ENCODE results near the gene TXNDC8.

Gene TXNDC8

GRCh38 chr9:110257097-110257841 is 80.4 kb downstream of the TXNDC8 start:
- Histone ChIP-seq H3K9me3 (ENCODE audit: control insufficient read depth, insufficient read depth, low read depth, low read length) (no peaks in the 10 kb centered on the region), H3K36me3 (ENCODE audit: control insufficient read depth, insufficient read depth, low read length) (0 out of 2 replicates have a peak, but pooled peaks cover 4% of the 10 kb centered on the region), H3K27ac (ENCODE audit: low read depth, low read length) (peak overlapping the region; percentile 5; the same call in 1 of the 2 replicates), H3K9ac (ENCODE audit: low read length) (peak overlapping the region; percentile 83), H3K4me1 (ENCODE audit: control insufficient read depth, insufficient read depth, low read length) (peaks cover 30% of the 10 kb centered on the region), H3K4me3 (ENCODE audit: low read depth, low read length) (peak overlapping the region; percentile 98), H3K27me3 (ENCODE audit: control insufficient read depth, insufficient read depth, low read length) (no peaks in the 10 kb centered on the region)

GRCh38 chr9:110256380-110257096 is 81.1 kb downstream of the TXNDC8 start, which contains the start of gene TXN:
TXN (minus strand) TSS chr9:110256507; CDS start chr9:110256435, 72 bp downstream.
- Histone ChIP-seq H3K4me3 (ENCODE audit: low read depth, low read length) (peak within 1 kb of the TSS; percentile 98), H3K27me3 (ENCODE audit: control insufficient read depth, insufficient read depth, low read length) (no peaks in the 10 kb centered on the region), H3K4me1 (ENCODE audit: control insufficient read depth, insufficient read depth, low read length) (peaks cover 30% of the 10 kb centered on the region), H3K27ac (ENCODE audit: low read depth, low read length) (peak within 1 kb of the TSS; percentile 93), H3K9me3 (ENCODE audit: control insufficient read depth, insufficient read depth, low read depth, low read length) (no peaks in the 10 kb centered on the region), H3K36me3 (ENCODE audit: control insufficient read depth, insufficient read depth, low read length) (0 out of 2 replicates have a peak, but pooled peaks cover 4% of the 10 kb centered on the region), H3K9ac (ENCODE audit: low read length) (peak within 1 kb of the TSS; percentile 95)

- H3K27ac ChIP-seq (ENCODE audit: low read depth, low read length): peak overlapping the region; percentile 93
- no peaks in the 10 kb centered on the region for H3K9me3 ChIP-seq (ENCODE audit: control insufficient read depth, insufficient read depth, low read depth, low read length)
- peak overlapping the region; percentile 98 for H3K4me3 ChIP-seq (ENCODE audit: low read depth, low read length)
- peaks cover 9% of the 10 kb centered on the region for H3K36me3 ChIP-seq (ENCODE audit: control insufficient read depth, insufficient read depth, low read length)
- H3K27me3 ChIP-seq (ENCODE audit: control insufficient read depth, insufficient read depth, low read length): no peaks in the 10 kb centered on the region
- peak overlapping the region; percentile 95 for H3K9ac ChIP-seq (ENCODE audit: low read length)
- H3K4me1 ChIP-seq (ENCODE audit: control insufficient read depth, insufficient read depth, low read length): peaks cover 30% of the 10 kb centered on the region
Measured at GRCh38 chr9:110255463-110256379, 81.9 kb downstream of the TXNDC8 start.

GRCh38 chr9:110255034-110255462 is 82.6 kb downstream of the TXNDC8 start:
- Histone ChIP-seq H3K36me3 (ENCODE audit: control insufficient read depth, insufficient read depth, low read length) (peaks cover 16% of the 10 kb centered on the region), H3K4me3 (ENCODE audit: low read depth, low read length) (peak overlapping the region; percentile 98), H3K27me3 (ENCODE audit: control insufficient read depth, insufficient read depth, low read length) (no peaks in the 10 kb centered on the region), H3K27ac (ENCODE audit: low read depth, low read length) (peak overlapping the region; percentile 93; the same call in 1 of the 2 replicates), H3K9me3 (ENCODE audit: control insufficient read depth, insufficient read depth, low read depth, low read length) (no peaks in the 10 kb centered on the region), H3K4me1 (ENCODE audit: control insufficient read depth, insufficient read depth, low read length) (peaks cover 30% of the 10 kb centered on the region), H3K9ac (ENCODE audit: low read length) (peak overlapping the region; percentile 95)

- Histone ChIP-seq H3K9ac (ENCODE audit: low read length) (peak overlapping the region; percentile 95), H3K4me1 (ENCODE audit: control insufficient read depth, insufficient read depth, low read length) (peaks cover 30% of the 10 kb centered on the region), H3K27ac (ENCODE audit: low read depth, low read length) (no peak overlapping the region)
Measured at GRCh38 chr9:110254500-110254899, 83.2 kb downstream of the TXNDC8 start.

More at GRCh38 chr9:110254500-110254899, 83.2 kb downstream of the TXNDC8 start:
- peak overlapping the region; percentile 98 for H3K4me3 ChIP-seq (ENCODE audit: low read depth, low read length)
- H3K9me3 ChIP-seq (ENCODE audit: control insufficient read depth, insufficient read depth, low read depth, low read length): no peaks in the 10 kb centered on the region
- no peaks in the 10 kb centered on the region for H3K27me3 ChIP-seq (ENCODE audit: control insufficient read depth, insufficient read depth, low read length)
- H3K36me3 ChIP-seq (ENCODE audit: control insufficient read depth, insufficient read depth, low read length): peaks cover 21% of the 10 kb centered on the region

Data from HUES6 (cell line).